ENCODE data around the gene LPP.

GRCh38 chr3:188294823-188295487 is 141.0 kb downstream of the LPP start:
- TF ChIP-seq FOXO4 (CRISPR knock-in tag; IDR thresholded peaks at IDR 0.05) (no peak), ELF4 (CRISPR knock-in tag; IDR thresholded peaks at IDR 0.05) (no peak), TAF7 (tag; IDR thresholded peaks at IDR 0.05) (no peak), MAFK (IDR thresholded peaks at IDR 0.05; ENCODE audit: low read length) (no peak)

All from K562 (cell line).